ENCODE data around the gene MYT1.

DNA sequence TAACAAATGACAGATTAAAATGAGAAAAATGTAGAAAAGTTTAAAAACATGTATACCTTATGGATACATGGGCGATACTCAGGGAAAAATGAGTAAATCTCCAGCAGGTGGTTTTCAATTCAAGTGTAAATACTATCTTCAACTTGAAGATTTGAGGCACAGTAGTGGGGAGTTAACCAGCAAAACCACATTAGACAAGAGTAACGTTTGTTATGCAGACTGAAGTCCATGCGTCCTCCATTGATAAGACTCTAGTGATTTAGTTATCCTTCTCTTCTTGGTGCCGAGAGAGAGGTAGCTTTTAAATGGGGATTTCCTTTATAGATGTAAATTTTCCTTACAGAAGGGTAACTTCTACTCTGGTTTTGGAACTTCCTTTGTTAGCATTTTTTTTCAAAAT is 119.4 kb downstream of the MYT1 start:
- TF ChIP-seq, protein P1, sequence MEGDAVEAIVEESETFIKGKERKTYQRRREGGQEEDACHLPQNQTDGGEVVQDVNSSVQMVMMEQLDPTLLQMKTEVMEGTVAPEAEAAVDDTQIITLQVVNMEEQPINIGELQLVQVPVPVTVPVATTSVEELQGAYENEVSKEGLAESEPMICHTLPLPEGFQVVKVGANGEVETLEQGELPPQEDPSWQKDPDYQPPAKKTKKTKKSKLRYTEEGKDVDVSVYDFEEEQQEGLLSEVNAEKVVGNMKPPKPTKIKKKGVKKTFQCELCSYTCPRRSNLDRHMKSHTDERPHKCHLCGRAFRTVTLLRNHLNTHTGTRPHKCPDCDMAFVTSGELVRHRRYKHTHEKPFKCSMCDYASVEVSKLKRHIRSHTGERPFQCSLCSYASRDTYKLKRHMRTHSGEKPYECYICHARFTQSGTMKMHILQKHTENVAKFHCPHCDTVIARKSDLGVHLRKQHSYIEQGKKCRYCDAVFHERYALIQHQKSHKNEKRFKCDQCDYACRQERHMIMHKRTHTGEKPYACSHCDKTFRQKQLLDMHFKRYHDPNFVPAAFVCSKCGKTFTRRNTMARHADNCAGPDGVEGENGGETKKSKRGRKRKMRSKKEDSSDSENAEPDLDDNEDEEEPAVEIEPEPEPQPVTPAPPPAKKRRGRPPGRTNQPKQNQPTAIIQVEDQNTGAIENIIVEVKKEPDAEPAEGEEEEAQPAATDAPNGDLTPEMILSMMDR (IDR thresholded peaks at IDR 0.05), result no peak
- TF ChIP-seq POLR2A (IDR thresholded peaks at IDR 0.05), result no peak
